Measurements from ENCODE around the gene HAL. TPM values are rescaled to one million over a fixed set of nuclear protein-coding genes. Genes with fewer than 3 reads are reported as not detected.
A peak's percentile ranks its signal among the peaks of the same experiment; 100 is the strongest.

HAL gene
- total RNA-seq, 1 experiment from 2014 or later: 0.39 TPM

GRCh38 chr12:96039516-96039915, 43.4 kb upstream of the HAL start (continued):
- TF ChIP-seq IRF1 (CRISPR knock-in tag; IDR thresholded peaks at IDR 0.05) (no peak), ZNF138 (CRISPR knock-in tag; conservative IDR thresholded peaks at IDR 0.05) (no peak), ZNF121 (CRISPR knock-in tag; IDR thresholded peaks at IDR 0.05) (no peak), FOXK1 (CRISPR knock-in tag; IDR thresholded peaks at IDR 0.05) (no peak), FOXJ3 (CRISPR knock-in tag; IDR thresholded peaks at IDR 0.05; ENCODE audit: borderline replicate concordance) (no peak), TP53 (CRISPR knock-in tag; IDR thresholded peaks at IDR 0.05) (no peak), E2F4 (CRISPR knock-in tag; IDR thresholded peaks at IDR 0.05; ENCODE audit: borderline replicate concordance, low read depth) (no peak)

GRCh38 chr12:96036765-96037455, 40.8 kb upstream of the HAL start:
- Mint-ChIP-seq H3K4me1 (peaks cover 6% of the 10 kb centered on the region), H3K4me3 (no peak overlapping the region), H3K36me3 (no peaks in the 10 kb centered on the region), H3K9me3 (no peaks in the 10 kb centered on the region), H3K27ac (no peak overlapping the region), H3K27me3 (ENCODE audit: low read depth) (no peaks in the 10 kb centered on the region)
- ATAC-seq (no peak), DNase-seq (ENCODE audit: low spot score) (no peak)
- TF ChIP-seq HMGXB4 (CRISPR knock-in tag; IDR thresholded peaks at IDR 0.05): no peak
- ChIA-PET CTCF (interaction anchor here (1.7 kb wide), 2 partner anchors 39 to 179 kb away, joined by 8 to 11 read pairs; no protein-coding TSS in a partner anchor), POLR2A (interaction anchor here (0.6 kb wide), 2 partner anchors 45 to 261 kb away, joined by 3 read pairs; no protein-coding TSS in a partner anchor)

GRCh38 chr12:96035283-96036236, 39.4 kb upstream of the HAL start, which contains the start of gene LTA4H:
Gene LTA4H, minus strand, starts transcription at chr12:96035587. Its CDS starts 68 bp downstream, at chr12:96035519.
- peak; percentile 97 for DNase-seq (ENCODE audit: low spot score)
- peak; percentile 93 for ATAC-seq
- POLR2A ChIA-PET: interaction anchor here (0.9 to 1.6 kb wide), 4 partner anchors 37 to 236 kb away, joined by 3 to 4 read pairs (median 3); no protein-coding TSS in a partner anchor
- Mint-ChIP-seq H3K27me3 (ENCODE audit: low read depth) (no peaks in the 10 kb centered on the region), H3K36me3 (no peaks in the 10 kb centered on the region), H3K4me1 (peaks cover 6% of the 10 kb centered on the region), H3K4me3 (no peak within 1 kb of the TSS), H3K27ac (no peak within 1 kb of the TSS), H3K9me3 (no peaks in the 10 kb centered on the region)
- CTCF ChIA-PET: interaction anchor here (1.1 to 1.7 kb wide), 5 partner anchors 23 to 481 kb away, joined by 4 to 11 read pairs (median 5); no protein-coding TSS in a partner anchor
- TF ChIP-seq ARID4B (CRISPR knock-in tag; IDR thresholded peaks at IDR 0.05; ENCODE audit: borderline replicate concordance) (peak; percentile 83; the same call in 1 of the 2 replicates), ZNF232 (CRISPR knock-in tag; IDR thresholded peaks at IDR 0.05) (peak; percentile 34; the same call in 1 of the 2 replicates), ETV6 (CRISPR knock-in tag; IDR thresholded peaks at IDR 0.05) (peak; percentile 91), ZNF263 (CRISPR knock-in tag; IDR thresholded peaks at IDR 0.05; ENCODE audit: low read depth) (peak; percentile 93), JAZF1 (CRISPR knock-in tag; IDR thresholded peaks at IDR 0.05) (no peak), TEAD4 (CRISPR knock-in tag; IDR thresholded peaks at IDR 0.05) (0 out of 2 replicates have a peak, but pooled peaks have one; percentile 10), TEAD1 (CRISPR knock-in tag; IDR thresholded peaks at IDR 0.05) (peak; percentile 15; the same call in 1 of the 2 replicates), FOXP1 (CRISPR knock-in tag; IDR thresholded peaks at IDR 0.05; ENCODE audit: borderline replicate concordance) (peak; percentile 27; the same call in 1 of the 2 replicates), ZBTB43 (CRISPR knock-in tag; IDR thresholded peaks at IDR 0.05) (0 out of 2 replicates have a peak, but pooled peaks have one; percentile 4), MAX (CRISPR knock-in tag; IDR thresholded peaks at IDR 0.05) (peak; percentile 66)

Data from WTC11 (cell line).